ENCODE results near the gene KLF12.

Gene KLF12

DNA sequence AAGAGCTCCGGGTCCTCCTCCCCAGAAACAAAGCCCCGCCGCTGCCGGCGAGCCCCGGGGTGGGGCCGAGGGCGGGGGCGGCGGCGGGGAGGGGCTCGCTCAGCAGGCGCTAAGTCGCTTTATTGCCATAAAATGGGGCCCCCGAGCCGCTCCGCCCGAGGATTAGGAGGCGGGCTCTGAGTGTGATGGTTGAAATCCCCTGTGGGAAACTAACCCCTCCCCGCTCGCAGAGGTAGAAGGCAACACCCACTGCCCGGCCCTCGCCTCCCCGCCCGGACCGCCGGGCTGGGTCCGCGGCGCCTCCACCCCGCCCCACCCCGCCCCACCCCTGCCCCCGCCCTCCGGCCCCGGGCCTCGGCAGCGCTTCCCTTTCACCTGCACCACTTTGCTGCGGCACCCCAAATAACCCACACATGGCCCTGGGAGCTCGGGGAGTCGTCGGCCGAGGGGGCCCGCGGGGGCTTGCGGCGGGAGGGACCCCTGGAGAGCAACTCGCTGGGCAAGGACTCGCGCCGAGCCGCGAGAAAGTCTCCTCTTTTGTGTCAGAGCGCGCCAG lies at the start of gene KLF12:
TSS of gene KLF12 (minus strand) at position 184 of the 556 bp plus-strand sequence.
- DNase-seq = peak; percentile 96

DNA sequence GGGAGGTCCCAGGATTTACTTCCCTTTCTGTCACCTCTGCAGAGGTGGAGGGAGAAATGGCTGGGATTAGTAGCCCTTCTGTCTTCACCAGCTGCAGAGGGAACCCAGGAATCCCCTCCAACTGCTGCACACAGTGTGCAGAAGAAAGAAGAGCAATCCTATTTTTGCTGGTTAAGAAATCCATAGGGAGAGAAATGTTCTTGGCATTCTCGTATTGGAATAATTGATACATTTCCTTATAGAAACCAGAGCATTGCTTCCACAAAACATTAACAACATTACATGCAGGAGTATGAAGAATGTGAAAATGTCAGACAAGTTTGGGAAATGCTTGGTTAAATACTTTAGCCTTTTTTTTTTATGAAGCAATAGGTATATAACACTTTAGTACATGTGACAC lies 48.3 kb upstream of the KLF12 start:
- DNase-seq = no peak

DNA sequence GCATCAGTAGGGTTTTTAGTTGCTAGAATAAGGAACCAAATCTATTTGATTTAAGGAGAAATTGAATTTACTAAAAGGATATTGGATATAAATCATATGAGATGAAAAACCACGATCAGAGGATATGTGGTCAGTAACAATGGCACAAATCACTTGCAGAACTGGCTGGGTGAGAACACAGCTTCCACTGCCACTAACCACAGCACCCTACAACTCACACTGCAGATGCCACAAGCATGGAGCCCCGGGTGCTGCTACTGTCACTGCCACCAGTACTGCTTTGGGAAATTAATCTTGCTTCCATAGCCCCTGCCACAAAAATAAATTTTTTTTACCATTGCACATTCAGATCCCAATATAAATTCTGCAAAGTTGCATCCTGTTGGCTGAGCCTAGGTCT lies 40.6 kb upstream of the KLF12 start:
- no peak for DNase-seq

DNA sequence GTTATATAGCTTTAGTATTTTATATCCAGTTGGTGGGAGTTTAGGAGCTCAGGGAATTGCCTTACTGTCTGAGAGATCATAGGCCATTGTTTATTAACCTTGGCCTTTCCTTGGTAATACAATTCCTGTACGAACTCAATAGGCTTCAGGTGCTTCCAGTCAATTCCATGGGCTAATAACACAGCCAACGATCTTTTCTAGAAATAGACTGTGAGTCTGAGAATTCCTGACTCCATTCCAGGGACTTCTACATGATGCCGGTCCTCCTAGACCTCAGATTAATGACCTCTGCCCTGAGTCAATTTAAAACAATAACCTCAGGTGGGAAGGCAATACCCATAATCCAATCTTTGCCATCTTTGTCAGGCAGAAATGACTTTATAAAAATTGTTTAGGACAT lies 39.6 kb upstream of the KLF12 start:
- no peak for DNase-seq

DNA sequence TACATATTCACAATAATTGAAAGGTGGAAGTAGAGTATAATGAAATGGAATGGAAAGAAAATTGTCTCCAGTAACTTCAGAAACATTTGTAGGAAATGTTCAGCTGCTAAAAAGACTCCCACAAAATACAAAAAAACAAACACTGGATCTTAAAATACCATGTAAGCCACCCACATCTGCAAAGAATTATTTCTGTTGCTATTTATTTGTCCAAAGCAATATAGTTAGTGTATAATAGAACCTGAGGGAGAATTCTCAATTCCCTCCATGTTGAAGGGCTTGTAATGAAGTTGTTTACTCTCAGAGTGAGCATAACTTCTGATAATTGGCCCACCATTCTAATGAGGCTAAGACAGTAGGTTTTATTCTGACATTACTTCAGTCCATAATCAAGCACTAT lies 37.4 kb upstream of the KLF12 start:
- DNase-seq = no peak

- no peak for DNase-seq
Observed at GRCh38 chr13:74169676-74170075, 35.5 kb upstream of the KLF12 start.

DNA sequence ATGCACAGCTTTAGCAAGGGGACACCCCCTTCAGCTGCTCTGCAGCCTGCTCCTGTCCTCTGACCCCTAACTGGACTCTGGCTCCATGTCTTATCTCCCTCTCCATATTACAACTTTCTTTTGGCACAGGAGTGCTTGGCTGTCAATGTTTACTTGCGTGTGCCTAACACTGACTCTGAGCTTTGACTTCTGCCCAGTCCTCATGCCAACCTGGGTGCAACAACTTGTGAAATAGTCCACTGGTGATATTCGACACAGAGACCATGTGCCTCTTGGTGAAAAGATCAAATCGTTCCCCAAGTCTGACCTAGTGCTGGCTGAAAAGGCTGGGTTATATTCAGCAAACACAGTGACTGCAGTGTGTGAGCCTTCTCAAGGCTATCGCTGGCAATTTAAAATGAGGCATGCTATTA lies 34.1 kb upstream of the KLF12 start:
- DNase-seq = no peak

GRCh38 chr13:74166261-74167004 lies 32.2 kb upstream of the KLF12 start:
- DNase-seq = no peak

- DNase-seq = no peak
Observed at GRCh38 chr13:74162782-74163181, 28.6 kb upstream of the KLF12 start.

DNA sequence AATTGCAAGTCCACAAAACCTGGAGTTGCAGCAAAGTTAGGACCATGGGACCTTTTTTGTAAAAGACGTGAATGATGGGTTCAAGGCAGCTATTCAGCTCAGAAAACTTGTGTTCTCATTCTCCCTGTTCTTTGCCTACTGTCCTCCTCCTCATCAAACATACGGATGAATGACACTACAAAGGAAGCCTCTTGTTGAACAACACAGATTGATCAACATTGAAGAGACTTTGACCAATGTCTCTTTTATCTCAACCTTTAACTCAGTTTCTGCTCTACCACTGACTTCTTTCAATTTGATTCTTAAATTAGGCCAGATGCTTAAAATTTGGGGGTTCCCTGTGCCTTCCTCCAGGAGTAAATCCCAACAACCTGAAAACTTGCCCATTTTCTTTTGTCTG lies 27.9 kb upstream of the KLF12 start:
- no peak for DNase-seq

DNA sequence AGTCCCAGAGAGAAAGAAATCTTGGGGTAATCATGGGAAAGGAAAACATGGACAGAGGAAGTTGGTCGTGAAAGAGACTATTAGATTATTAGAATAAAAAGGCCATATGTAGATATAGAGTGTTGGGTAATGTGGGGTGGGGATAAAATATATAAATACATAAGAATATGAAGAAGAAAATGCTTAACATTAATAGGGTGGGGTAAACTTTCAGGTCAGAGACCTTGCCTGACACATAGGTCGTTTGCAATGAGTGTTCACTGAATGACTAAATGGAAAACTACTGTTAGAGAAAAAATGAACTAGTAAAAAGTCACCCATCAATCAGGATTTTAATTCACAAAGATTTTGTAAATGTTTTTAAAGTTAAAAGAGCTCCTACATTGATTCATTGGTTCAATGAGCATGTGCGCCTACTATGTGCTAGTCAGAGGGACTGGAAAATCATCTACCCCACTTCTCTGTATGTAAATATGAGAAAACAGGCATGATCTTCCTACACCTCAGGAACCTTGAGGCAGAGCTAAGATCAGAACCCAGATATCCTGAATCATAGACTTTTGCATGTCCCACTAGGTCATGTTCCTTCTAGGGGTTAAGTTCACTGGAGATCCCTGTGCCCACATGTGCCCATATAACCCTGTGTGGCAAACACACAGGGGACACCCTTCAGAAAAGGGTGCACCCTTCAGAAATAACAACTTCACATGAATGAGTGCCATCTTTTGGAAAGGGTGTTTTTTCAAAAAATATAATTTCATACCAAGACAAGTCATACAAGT lies 24.6 kb upstream of the KLF12 start:
- no peak for DNase-seq

GRCh38 chr13:74158028-74158427 lies 23.8 kb upstream of the KLF12 start:
- peak; percentile 36 for DNase-seq

DNA sequence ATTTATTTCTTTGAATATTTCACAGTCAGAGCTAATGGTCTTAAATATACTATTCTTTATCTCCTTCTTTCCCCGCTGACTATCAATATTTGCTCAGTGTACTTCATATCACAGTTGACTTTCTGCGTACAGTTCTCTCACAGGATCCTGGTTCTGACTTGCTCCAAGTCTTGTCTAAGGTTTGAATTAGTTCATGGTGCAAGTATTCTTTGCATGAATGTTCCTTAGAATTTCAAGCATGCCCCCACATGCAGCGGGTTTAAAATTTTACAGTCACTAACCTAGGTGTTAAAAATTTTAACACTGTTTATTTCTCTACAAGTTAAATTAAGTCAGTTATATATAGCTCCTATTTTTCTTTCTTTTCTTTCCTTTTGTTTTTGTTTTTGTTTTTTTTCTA lies 20.8 kb upstream of the KLF12 start:
- DNase-seq = no peak

GRCh38 chr13:74153316-74153715 lies 19.1 kb upstream of the KLF12 start:
- no peak for DNase-seq

DNA sequence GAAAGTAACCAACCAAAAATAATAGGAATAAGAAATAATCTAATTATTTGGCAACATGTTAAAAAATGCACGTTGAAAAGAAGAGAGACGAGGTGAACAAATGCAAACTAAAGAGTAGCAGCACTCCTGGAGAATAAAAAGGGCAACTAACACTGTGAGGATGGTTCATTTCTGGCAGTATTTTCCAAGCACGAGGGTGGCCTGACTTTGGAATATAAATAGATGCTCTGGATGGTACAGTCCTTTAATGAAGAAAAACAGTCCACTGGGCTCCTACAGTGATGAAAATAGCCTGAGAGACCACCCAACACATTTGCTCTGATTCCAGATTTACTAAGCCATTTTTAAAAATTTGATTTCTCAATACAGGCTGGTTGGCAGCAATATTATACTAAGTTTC lies 17.7 kb upstream of the KLF12 start:
- DNase-seq = no peak

- DNase-seq = no peak
Observed at GRCh38 chr13:74148352-74148751, 14.1 kb upstream of the KLF12 start.

GRCh38 chr13:74145249-74145975 lies 11.2 kb upstream of the KLF12 start:
- DNase-seq = no peak

GRCh38 chr13:74144269-74144668 lies 10.1 kb upstream of the KLF12 start:
- no peak for DNase-seq

- DNase-seq = no peak
Observed at GRCh38 chr13:74142257-74142656, 8.1 kb upstream of the KLF12 start.

GRCh38 chr13:74138241-74138640 lies 4.0 kb upstream of the KLF12 start:
- DNase-seq = no peak

DNA sequence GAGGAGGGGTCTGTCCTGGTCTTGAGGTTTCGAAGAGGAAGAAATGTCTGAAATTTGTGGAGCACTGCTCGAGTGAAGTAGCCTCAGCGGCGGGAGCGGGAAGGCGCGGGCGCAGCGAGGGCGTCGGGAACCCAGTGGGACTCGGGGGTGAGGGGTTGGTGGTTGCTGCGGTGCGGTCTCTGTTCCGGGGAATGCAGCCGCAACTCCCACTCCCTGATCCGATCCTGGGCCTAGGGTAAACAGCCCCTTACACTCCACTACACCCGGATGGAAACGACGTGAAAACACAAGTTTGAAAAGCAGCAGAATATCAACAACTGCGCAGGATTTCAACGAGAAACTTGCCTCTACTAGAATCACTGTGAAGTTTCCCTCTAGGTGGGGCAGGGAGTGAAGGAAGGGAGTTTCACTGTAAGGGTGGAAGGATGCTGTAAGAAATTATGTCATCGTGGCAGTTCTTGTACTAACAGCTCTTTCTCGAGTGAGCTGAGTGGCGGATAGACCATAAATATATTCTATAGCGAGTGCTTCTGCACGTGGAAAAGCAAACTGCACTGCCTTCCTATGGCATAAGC lies 2.0 kb upstream of the KLF12 start:
- peak; percentile 77 for DNase-seq

GRCh38 chr13:74135326-74136083 lies 1.3 kb upstream of the KLF12 start:
- peak; percentile 90 for DNase-seq
